Mesodermal cell (in vitro differentiated cells): ENCODE measurements around the gene PCDHGB2. TPM values are rescaled to one million over a fixed set of nuclear protein-coding genes. Genes with fewer than 3 reads are reported as not detected.
"Not testable (repeated sequence)": the region's sequence is repeated elsewhere in the genome, so short reads cannot be mapped to it uniquely, and the experiment has no call there.

Experiments
- H3K27ac ChIP-seq: 2 replicates; pipeline ENCODE4 v1.7.0; 2013; ENCODE audit warnings: mild to moderate bottlenecking, low read depth, low read length, moderate library complexity; ENCODE audit not compliant: severe bottlenecking
- H3K36me3 ChIP-seq: 2 replicates; pipeline ENCODE4 v1.7.1; 2013; ENCODE audit warnings: mild to moderate bottlenecking, low read length, moderate library complexity; ENCODE audit not compliant: control insufficient read depth, insufficient read depth
- H3K4me1 ChIP-seq: one replicate; pipeline ENCODE4 v1.7.1; 2013; ENCODE audit warnings: mild to moderate bottlenecking, low read length; ENCODE audit not compliant: insufficient read depth, control insufficient read depth, poor library complexity, severe bottlenecking
- H3K4me3 ChIP-seq: 2 replicates; pipeline ENCODE4 v1.7.0; 2013; ENCODE audit warnings: low read length, control low read depth, mild to moderate bottlenecking; ENCODE audit not compliant: insufficient read depth, poor library complexity, severe bottlenecking; ENCODE audit errors: extremely low read depth
- H3K9me3 ChIP-seq: 2 replicates; pipeline ENCODE4 v1.7.1; 2013; ENCODE audit warnings: mild to moderate bottlenecking, low read length, moderate library complexity; ENCODE audit not compliant: control insufficient read depth
- WGBS, 2 experiments: methylation state at CpG; one replicate each; pipeline ENCODE4 v1.1.5; 2013; ENCODE audit warnings: missing lambda C conversion rate in 2 of 2; ENCODE audit not compliant: insufficient coverage in 2 of 2; 5-methylcytosine and 5-hydroxymethylcytosine counted together
- polyA plus RNA-seq, 2 experiments: library from polyadenylated mRNA; stranded (reverse); fragments of 50-300 nt; gene quantifications; one replicate each; pipeline ENCODE4 v1.2.3, GENCODE V29; 2013

The PCDHGB2 gene
- polyA plus RNA-seq (2013, experiment 1 of 2), result 1.4 TPM
- 1.6 TPM for polyA plus RNA-seq (2013, experiment 2 of 2)

- WGBS, 2 experiments, result 87 to 94% methylated on average over 19 to 23 of the region's 24 CpGs
These were observed at the start of gene PCDHGB2 for GRCh38 chr5:141359790-141360426. Gene PCDHGB2 (plus strand): TSS chr5:141359994. CDS start chr5:141360136, 142 bp downstream.

GRCh38 chr5:141313711-141314110, 46.1 kb upstream of the PCDHGB2 start:
- Histone ChIP-seq H3K27ac (no peak overlapping the region), H3K36me3 (peaks cover 45% of the 10 kb centered on the region), H3K9me3 (peaks cover 23% of the 10 kb centered on the region), H3K4me1 (no peaks in the 10 kb centered on the region), H3K4me3 (no peak overlapping the region)

More at GRCh38 chr5:141359790-141360426, at the start of gene PCDHGB2:
- H3K27ac ChIP-seq, result no peak within 1 kb of the TSS
- H3K4me1 ChIP-seq, result no peaks in the 10 kb centered on the region
- H3K4me3 ChIP-seq, result no peak within 1 kb of the TSS
- H3K36me3 ChIP-seq, result peaks cover 3% of the 10 kb centered on the region
- H3K9me3 ChIP-seq, result peaks cover 50% of the 10 kb centered on the region

- not testable (repeated sequence) for H3K4me3 ChIP-seq, H3K4me1 ChIP-seq, H3K27ac ChIP-seq
- WGBS, 2 experiments, result 93 to 100% methylated on average over 2 of the region's 4 CpGs
- Histone ChIP-seq H3K9me3 (peaks cover 42% of the 10 kb centered on the region), H3K36me3 (peaks cover 57% of the 10 kb centered on the region)
These were observed 42.8 kb upstream of the PCDHGB2 start for GRCh38 chr5:141316963-141317362.

GRCh38 chr5:141319202-141319601, 40.6 kb upstream of the PCDHGB2 start:
- peak overlapping the region; percentile 69 for H3K4me3 ChIP-seq
- H3K4me1 ChIP-seq, result no peaks in the 10 kb centered on the region
- 93 to 95% methylated on average over 6 of the region's 6 CpGs for WGBS, 2 experiments
- peaks cover 47% of the 10 kb centered on the region for H3K9me3 ChIP-seq
- no peak overlapping the region for H3K27ac ChIP-seq
- peaks cover 48% of the 10 kb centered on the region for H3K36me3 ChIP-seq

- H3K9me3 ChIP-seq, result peaks cover 44% of the 10 kb centered on the region
- peak overlapping the region; percentile 69 for H3K4me3 ChIP-seq
- peak overlapping the region; percentile 11 for H3K27ac ChIP-seq
- WGBS, 2 experiments, result 80 to 90% methylated on average over 4 to 5 of the region's 5 CpGs
- no peaks in the 10 kb centered on the region for H3K4me1 ChIP-seq
- H3K36me3 ChIP-seq, result peaks cover 46% of the 10 kb centered on the region
These were observed 40.1 kb upstream of the PCDHGB2 start for GRCh38 chr5:141319699-141320098.

- WGBS, 2 experiments, result 2 to 5% methylated on average over 56 to 64 of the region's 67 CpGs
- peak within 1 kb of the TSS; percentile 98 for H3K27ac ChIP-seq
- no peaks in the 10 kb centered on the region for H3K4me1 ChIP-seq
- peaks cover 36% of the 10 kb centered on the region for H3K9me3 ChIP-seq
- H3K36me3 ChIP-seq, result peaks cover 43% of the 10 kb centered on the region
- peak within 1 kb of the TSS; percentile 69 for H3K4me3 ChIP-seq
These were observed 39.3 kb upstream of the PCDHGB2 start, which contains the start of gene TAF7 for GRCh38 chr5:141320225-141321169. Gene TAF7 (minus strand): TSS chr5:141320784. CDS start chr5:141320044, 740 bp downstream.

GRCh38 chr5:141322261-141322660, 37.5 kb upstream of the PCDHGB2 start:
- whole genome bisulfite sequencing, 2 experiments, result 78 to 100% methylated on average over 1 of the region's 3 CpGs
- Histone ChIP-seq H3K4me1 (no peaks in the 10 kb centered on the region), H3K36me3 (peaks cover 26% of the 10 kb centered on the region), H3K9me3 (peaks cover 34% of the 10 kb centered on the region), H3K4me3 (no peak overlapping the region), H3K27ac (no peak overlapping the region)

- Histone ChIP-seq H3K4me3 (no peak overlapping the region), H3K36me3 (no peaks in the 10 kb centered on the region), H3K4me1 (no peaks in the 10 kb centered on the region), H3K27ac (no peak overlapping the region), H3K9me3 (peaks cover 20% of the 10 kb centered on the region)
- WGBS, 2 experiments, result 75 to 77% methylated on average over 23 of the region's 27 CpGs
These were observed 33.5 kb upstream of the PCDHGB2 start for GRCh38 chr5:141326088-141326854.

GRCh38 chr5:141328231-141328630, 31.6 kb upstream of the PCDHGB2 start:
- H3K36me3 ChIP-seq, result no peaks in the 10 kb centered on the region
- 87 to 91% methylated on average over 8 of the region's 8 CpGs for WGBS, 2 experiments
- H3K9me3 ChIP-seq, result peaks cover 17% of the 10 kb centered on the region
- no peak overlapping the region for H3K4me3 ChIP-seq
- no peaks in the 10 kb centered on the region for H3K4me1 ChIP-seq
- H3K27ac ChIP-seq, result no peak overlapping the region

- WGBS, 2 experiments, result 87 to 89% methylated on average over 10 to 17 of the region's 21 CpGs
- H3K4me1 ChIP-seq, result no peaks in the 10 kb centered on the region
- no peak within 1 kb of the TSS for H3K27ac ChIP-seq
- H3K4me3 ChIP-seq, result no peak within 1 kb of the TSS
- no peaks in the 10 kb centered on the region for H3K36me3 ChIP-seq
- H3K9me3 ChIP-seq, result peaks cover 20% of the 10 kb centered on the region
These were observed 29.3 kb upstream of the PCDHGB2 start, which contains the start of gene PCDHGA1 for GRCh38 chr5:141330299-141331080. Gene PCDHGA1 (plus strand): TSS chr5:141330514.
